ENCODE results near the gene JUN. TPM values are rescaled to one million over a fixed set of nuclear protein-coding genes. Genes with fewer than 3 reads are reported as not detected.

Gene JUN
- total and polyA plus RNA-seq, 2 experiments from 2014 or later: 29.3 to 126 TPM

DNA sequence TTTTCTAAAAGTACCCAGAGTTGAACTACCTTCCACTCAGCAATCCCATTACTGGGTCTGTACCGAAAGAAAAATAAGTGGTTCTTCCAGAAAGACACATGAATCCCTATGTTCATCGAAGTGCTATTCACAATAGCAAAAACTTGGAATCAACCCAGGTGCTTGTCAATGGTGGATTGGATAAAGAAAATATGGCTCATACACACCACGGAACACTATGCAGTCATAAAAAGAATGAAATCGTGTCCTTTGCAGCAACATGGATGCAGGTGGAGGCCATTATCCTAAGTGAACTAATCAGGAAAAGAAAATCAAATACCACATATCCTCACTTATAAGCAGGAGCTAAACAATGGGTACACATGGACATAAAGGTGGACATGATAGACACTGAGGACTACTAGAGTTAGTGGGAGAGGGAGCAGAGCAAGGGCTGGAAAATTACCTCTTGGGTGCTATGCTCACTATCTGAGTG is 32.9 kb upstream of the JUN start:
- Histone ChIP-seq H3K4me1 (ENCODE audit: low read depth) (peaks cover 4% of the 10 kb centered on the region), H3K4me3 (peak overlapping the region; percentile 25), H3K36me3 (no peaks in the 10 kb centered on the region), H3K9me3 (ENCODE audit: low read depth) (no peaks in the 10 kb centered on the region), H3K27me3 (peaks cover 16% of the 10 kb centered on the region), H3K27ac (no peak overlapping the region)
- TF ChIP-seq, protein P1, sequence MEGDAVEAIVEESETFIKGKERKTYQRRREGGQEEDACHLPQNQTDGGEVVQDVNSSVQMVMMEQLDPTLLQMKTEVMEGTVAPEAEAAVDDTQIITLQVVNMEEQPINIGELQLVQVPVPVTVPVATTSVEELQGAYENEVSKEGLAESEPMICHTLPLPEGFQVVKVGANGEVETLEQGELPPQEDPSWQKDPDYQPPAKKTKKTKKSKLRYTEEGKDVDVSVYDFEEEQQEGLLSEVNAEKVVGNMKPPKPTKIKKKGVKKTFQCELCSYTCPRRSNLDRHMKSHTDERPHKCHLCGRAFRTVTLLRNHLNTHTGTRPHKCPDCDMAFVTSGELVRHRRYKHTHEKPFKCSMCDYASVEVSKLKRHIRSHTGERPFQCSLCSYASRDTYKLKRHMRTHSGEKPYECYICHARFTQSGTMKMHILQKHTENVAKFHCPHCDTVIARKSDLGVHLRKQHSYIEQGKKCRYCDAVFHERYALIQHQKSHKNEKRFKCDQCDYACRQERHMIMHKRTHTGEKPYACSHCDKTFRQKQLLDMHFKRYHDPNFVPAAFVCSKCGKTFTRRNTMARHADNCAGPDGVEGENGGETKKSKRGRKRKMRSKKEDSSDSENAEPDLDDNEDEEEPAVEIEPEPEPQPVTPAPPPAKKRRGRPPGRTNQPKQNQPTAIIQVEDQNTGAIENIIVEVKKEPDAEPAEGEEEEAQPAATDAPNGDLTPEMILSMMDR (IDR thresholded peaks at IDR 0.05; ENCODE audit: low read depth, low read length): no peak
- peak in 1 of 2 donors; percentile 31 for DNase-seq (ENCODE audit: low read depth in 1 of 2, low spot score in 1 of 2)

DNA sequence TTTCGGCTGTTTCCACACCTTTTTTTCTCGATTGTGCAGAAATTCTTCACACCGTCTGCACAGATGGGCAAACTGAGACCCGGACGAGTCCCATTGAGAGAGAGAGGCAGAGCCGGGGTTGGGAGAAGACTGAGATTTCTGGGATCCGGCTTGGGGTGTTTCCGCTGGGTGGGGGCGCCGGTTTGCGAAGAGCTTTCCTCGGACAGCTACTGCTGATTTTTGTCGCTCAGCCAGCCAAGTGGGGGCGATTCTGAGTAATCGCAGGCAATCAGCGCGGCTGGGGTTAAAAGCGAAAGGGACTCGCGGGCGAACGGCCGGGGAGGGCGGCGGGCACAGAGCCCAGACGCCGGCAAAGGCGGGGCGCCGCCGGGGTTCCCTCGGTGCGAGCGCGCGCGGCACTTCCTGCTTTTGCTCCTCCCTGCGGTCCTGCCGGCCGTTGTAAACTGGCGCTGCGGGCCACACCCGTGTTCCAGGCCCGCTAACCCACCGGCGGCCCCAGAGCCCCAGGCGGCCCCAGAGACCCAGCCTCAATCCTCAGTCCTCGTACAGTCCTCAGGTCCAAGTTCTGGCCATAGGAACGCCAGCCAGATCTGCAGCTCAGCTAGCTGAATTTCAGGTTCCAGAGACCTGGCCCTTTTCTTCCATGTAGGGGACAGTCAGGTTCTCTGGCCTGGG is 32.4 kb upstream of the JUN start:
- no peak overlapping the region for H3K27ac ChIP-seq
- no peaks in the 10 kb centered on the region for H3K9me3 ChIP-seq (ENCODE audit: low read depth)
- peaks cover 16% of the 10 kb centered on the region for H3K27me3 ChIP-seq
- TF ChIP-seq, protein P1 (IDR thresholded peaks at IDR 0.05; ENCODE audit: low read depth, low read length): no peak
- H3K4me3 ChIP-seq: peak overlapping the region; percentile 25
- H3K4me1 ChIP-seq (ENCODE audit: low read depth): peaks cover 4% of the 10 kb centered on the region
- H3K36me3 ChIP-seq: no peaks in the 10 kb centered on the region
- DNase-seq (ENCODE audit: low read depth in 1 of 2, low spot score in 1 of 2): peak; percentile 84 to 92

DNA sequence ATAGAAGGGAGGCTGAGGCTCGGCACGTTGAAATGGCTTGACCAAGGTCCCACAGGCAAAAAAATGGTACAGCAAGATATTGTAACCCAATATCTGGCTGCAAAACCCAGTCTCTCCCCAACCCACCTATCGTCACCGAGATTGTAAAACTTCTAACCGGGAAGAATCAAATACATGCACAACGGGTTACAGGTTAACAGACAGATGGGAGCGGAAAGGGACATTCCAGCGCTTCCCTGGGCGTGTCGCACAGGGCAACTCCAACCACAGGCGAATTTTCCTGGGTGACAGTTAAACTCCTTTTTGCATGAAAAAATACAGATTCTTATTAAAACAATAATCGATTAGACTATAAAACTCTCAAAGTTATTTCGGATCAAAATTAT is 31.8 kb upstream of the JUN start:
- Histone ChIP-seq H3K27me3 (peaks cover 16% of the 10 kb centered on the region), H3K27ac (no peak overlapping the region), H3K9me3 (ENCODE audit: low read depth) (no peaks in the 10 kb centered on the region), H3K4me1 (ENCODE audit: low read depth) (no peaks in the 10 kb centered on the region), H3K4me3 (peak overlapping the region; percentile 25), H3K36me3 (no peaks in the 10 kb centered on the region)
- TF ChIP-seq, protein P1 (IDR thresholded peaks at IDR 0.05; ENCODE audit: low read depth, low read length): no peak
- DNase-seq (ENCODE audit: low read depth in 1 of 2, low spot score in 1 of 2): no peak

DNA sequence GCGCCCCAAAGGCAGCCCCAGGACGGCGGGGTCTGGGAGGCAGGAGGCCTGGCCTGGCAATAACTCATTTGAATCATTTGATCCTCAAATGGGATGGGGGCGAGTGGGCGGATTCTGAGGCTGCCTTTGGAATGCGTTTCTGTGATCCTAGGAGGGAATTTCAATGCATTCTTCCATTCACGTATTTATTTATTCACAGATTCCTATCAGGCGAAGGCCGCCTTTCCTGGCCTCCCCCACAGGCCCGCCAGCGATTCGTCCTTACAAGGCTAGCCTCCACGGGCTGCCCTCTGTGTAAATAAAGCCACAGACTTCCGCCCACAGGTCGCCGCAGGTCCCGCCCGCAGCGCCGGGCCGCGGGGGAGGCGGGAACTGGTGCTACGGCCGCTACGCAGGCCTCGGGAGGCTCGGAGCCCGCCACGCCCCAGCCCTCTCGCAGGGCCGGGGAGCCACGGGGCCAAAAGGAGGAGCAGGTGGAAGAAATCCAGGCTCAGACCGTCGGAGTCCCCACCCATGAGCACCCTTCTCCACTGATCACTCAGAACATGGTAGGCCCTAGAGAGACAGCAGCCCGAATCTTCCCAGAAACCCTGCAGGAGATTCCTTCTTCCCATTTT is 31.3 kb upstream of the JUN start:
- peaks cover 16% of the 10 kb centered on the region for H3K27me3 ChIP-seq
- H3K4me3 ChIP-seq: peak overlapping the region; percentile 25
- H3K27ac ChIP-seq: no peak overlapping the region

DNA sequence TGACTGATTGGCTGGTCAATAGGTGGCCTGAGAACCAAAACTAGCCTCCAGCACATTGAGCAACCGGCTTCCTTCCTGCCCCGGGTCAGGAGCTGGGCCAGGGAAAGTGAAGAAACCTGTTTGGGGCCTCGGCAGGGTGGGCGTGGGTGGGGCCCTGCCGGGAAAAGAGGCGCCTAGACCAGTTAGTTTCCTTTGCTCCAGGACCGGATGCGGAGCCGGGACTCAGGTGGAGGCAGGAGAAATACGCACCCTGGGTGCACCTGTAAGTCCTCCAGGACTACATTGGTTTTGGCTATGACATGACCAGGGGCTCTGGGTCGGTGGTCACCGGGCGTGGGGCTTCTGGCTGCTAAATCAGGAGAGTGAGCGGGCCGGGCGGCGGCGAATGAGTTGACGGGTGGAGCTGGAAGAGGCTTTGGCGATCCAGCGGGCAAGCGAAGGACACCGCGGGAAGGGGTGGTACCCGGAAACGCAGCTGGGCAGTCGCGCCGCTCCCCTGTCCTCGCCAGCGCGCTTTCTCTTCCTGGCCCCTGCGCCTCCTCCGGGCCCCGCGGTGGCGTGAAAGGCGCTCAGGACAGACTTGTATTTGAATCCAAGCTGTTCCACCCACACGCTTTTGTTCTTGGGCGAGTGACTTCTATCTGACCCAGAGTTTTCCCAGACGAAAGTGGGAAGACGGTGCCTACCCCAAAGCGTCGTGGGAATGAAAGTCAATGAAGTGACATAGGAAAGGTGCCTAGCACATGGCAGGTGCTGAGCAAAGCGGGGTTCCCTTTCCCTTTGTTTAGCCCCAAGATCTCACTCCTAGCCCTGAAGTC is 30.6 kb upstream of the JUN start:
- H3K4me3 ChIP-seq: no peak overlapping the region
- peaks cover 16% of the 10 kb centered on the region for H3K27me3 ChIP-seq
- no peaks in the 10 kb centered on the region for H3K9me3 ChIP-seq (ENCODE audit: low read depth)
- peak in 1 of 2 donors; percentile 43 for DNase-seq (ENCODE audit: low read depth in 1 of 2, low spot score in 1 of 2)
- H3K27ac ChIP-seq: no peak overlapping the region
- H3K36me3 ChIP-seq: no peaks in the 10 kb centered on the region
- H3K4me1 ChIP-seq (ENCODE audit: low read depth): no peaks in the 10 kb centered on the region
- TF ChIP-seq, protein P1 (IDR thresholded peaks at IDR 0.05; ENCODE audit: low read depth, low read length): no peak

More for the DNA sequence above, 31.3 kb upstream of the JUN start:
- no peaks in the 10 kb centered on the region for H3K36me3 ChIP-seq
- no peaks in the 10 kb centered on the region for H3K4me1 ChIP-seq (ENCODE audit: low read depth)
- TF ChIP-seq, protein P1 (IDR thresholded peaks at IDR 0.05; ENCODE audit: low read depth, low read length): no peak
- DNase-seq (ENCODE audit: low read depth in 1 of 2, low spot score in 1 of 2): peak in 1 of 2 donors; percentile 94
- no peaks in the 10 kb centered on the region for H3K9me3 ChIP-seq (ENCODE audit: low read depth)
